ENCODE measurements around the gene DNAH6.

The DNAH6 gene

DNA sequence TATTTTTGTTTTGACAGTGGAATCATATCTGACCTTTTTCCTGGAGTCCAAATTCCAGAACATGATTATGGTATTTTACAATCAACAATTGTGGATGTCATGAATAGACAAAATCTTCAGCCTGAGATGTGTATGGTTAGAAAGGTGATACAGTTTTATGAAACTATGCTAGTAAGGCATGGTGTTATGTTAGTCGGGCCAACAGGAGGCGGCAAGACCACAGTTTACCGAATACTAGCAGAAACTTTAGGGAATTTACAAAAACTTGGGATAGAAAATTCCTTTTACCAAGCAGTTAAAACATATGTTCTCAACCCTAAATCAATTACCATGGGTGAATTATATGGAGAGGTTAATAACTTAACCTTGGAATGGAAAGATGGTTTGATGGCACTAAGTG lies 137.0 kb downstream of the DNAH6 start:
- Histone ChIP-seq H3K27ac (ENCODE audit: low read depth, low read length) (no peak overlapping the region), H3K9me3 (ENCODE audit: control insufficient read depth, insufficient read depth, low read depth, low read length) (no peaks in the 10 kb centered on the region), H3K4me1 (ENCODE audit: control insufficient read depth, insufficient read depth, low read length) (no peaks in the 10 kb centered on the region), H3K27me3 (ENCODE audit: control insufficient read depth, insufficient read depth, low read length) (no peaks in the 10 kb centered on the region), H3K4me3 (ENCODE audit: low read depth, low read length) (no peak overlapping the region), H3K36me3 (ENCODE audit: control insufficient read depth, insufficient read depth, low read length) (no peaks in the 10 kb centered on the region), H3K9ac (ENCODE audit: low read length) (no peak overlapping the region)

DNA sequence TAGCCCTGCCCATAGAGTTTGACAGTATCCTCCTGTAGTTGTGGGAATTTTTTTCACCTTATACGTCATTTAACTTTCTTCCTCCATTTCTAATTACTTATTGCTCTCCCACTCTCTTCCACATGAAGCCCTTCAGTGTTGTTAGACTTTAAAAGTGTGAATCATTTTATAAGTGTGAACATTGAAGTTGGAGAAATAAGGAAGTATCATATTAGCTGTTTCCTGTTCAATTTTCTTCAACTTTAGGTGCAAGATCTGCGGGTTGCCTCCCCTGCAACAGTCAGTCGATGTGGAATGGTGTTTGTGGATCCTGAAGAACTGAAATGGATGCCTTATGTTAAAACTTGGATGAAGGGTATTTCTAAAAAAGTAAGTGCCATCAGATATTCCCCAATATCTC lies 138.1 kb downstream of the DNAH6 start:
- H3K36me3 ChIP-seq (ENCODE audit: control insufficient read depth, insufficient read depth, low read length) = no peaks in the 10 kb centered on the region
- no peak overlapping the region for H3K27ac ChIP-seq (ENCODE audit: low read depth, low read length)
- no peaks in the 10 kb centered on the region for H3K9me3 ChIP-seq (ENCODE audit: control insufficient read depth, insufficient read depth, low read depth, low read length)
- no peak overlapping the region for H3K4me3 ChIP-seq (ENCODE audit: low read depth, low read length)
- H3K4me1 ChIP-seq (ENCODE audit: control insufficient read depth, insufficient read depth, low read length) = no peaks in the 10 kb centered on the region
- H3K9ac ChIP-seq (ENCODE audit: low read length) = no peak overlapping the region
- H3K27me3 ChIP-seq (ENCODE audit: control insufficient read depth, insufficient read depth, low read length) = no peaks in the 10 kb centered on the region

DNA sequence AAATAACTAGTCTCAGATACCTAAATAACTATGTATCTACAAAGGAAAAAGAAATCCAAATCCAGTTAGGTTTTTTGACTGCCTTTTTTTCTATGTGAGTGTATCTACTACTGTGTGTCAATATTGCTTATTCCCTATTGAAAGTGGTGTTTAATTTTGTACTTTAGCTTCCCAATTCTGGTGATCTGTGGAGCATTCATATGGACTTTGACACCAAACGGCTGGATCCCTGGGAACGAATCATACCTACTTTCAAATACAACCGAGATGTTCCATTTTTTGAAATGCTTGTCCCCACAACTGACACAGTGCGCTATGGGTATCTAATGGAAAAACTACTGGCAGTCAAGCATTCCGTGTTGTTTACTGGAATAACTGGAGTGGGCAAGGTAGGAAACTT lies 152.8 kb downstream of the DNAH6 start:
- Histone ChIP-seq H3K27ac (ENCODE audit: low read depth, low read length) (no peak overlapping the region), H3K9me3 (ENCODE audit: control insufficient read depth, insufficient read depth, low read depth, low read length) (no peaks in the 10 kb centered on the region), H3K4me3 (ENCODE audit: low read depth, low read length) (no peak overlapping the region), H3K36me3 (ENCODE audit: control insufficient read depth, insufficient read depth, low read length) (no peaks in the 10 kb centered on the region), H3K9ac (ENCODE audit: low read length) (no peak overlapping the region), H3K27me3 (ENCODE audit: control insufficient read depth, insufficient read depth, low read length) (no peaks in the 10 kb centered on the region), H3K4me1 (ENCODE audit: control insufficient read depth, insufficient read depth, low read length) (no peaks in the 10 kb centered on the region)

DNA sequence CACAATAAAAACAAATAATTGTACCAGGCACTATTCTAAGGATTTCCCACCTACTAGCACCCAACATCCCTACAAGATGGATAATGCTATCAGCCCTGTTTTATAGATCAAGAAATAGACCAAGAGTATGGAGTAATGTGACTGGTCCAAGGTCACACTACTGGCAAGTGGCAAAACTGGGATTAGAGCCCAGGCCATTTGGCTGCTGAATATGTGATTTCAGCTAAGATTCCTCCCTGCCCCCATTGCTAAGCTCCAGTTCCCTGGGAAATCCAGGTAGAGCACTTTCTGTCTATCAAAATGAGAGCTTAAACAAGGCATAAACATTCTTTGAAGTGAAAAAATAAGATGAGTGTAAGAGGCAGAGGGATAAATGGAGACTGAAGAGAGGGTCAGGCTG lies 157.8 kb downstream of the DNAH6 start:
- Histone ChIP-seq H3K4me3 (ENCODE audit: low read depth, low read length) (no peak overlapping the region), H3K4me1 (ENCODE audit: control insufficient read depth, insufficient read depth, low read length) (no peaks in the 10 kb centered on the region), H3K27me3 (ENCODE audit: control insufficient read depth, insufficient read depth, low read length) (no peaks in the 10 kb centered on the region), H3K27ac (ENCODE audit: low read depth, low read length) (no peak overlapping the region), H3K9me3 (ENCODE audit: control insufficient read depth, insufficient read depth, low read depth, low read length) (no peaks in the 10 kb centered on the region), H3K9ac (ENCODE audit: low read length) (no peak overlapping the region), H3K36me3 (ENCODE audit: control insufficient read depth, insufficient read depth, low read length) (no peaks in the 10 kb centered on the region)

DNA sequence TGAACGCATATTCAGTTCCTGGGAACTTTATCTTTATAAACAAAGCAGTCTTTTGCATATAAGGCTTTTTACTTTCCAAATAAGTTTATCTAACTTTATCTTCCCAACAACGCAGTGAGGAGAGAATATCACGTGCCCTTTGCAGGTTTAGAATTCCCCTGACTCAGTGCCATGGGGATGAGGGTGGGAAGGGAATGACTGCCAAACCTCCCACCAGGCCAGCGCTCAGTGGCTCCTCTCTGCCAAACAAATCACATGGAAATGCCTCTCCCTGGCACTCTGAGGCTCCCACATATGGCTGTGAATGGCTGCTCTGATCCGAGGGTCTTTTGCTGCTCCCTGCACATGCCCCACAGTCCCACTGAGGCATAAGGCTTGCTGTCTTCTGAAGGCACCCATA lies 158.3 kb downstream of the DNAH6 start:
- H3K4me1 ChIP-seq (ENCODE audit: control insufficient read depth, insufficient read depth, low read length) = no peaks in the 10 kb centered on the region
- no peaks in the 10 kb centered on the region for H3K9me3 ChIP-seq (ENCODE audit: control insufficient read depth, insufficient read depth, low read depth, low read length)
- no peaks in the 10 kb centered on the region for H3K27me3 ChIP-seq (ENCODE audit: control insufficient read depth, insufficient read depth, low read length)
- H3K36me3 ChIP-seq (ENCODE audit: control insufficient read depth, insufficient read depth, low read length) = no peaks in the 10 kb centered on the region
- no peak overlapping the region for H3K27ac ChIP-seq (ENCODE audit: low read depth, low read length)
- H3K4me3 ChIP-seq (ENCODE audit: low read depth, low read length) = no peak overlapping the region
- no peak overlapping the region for H3K9ac ChIP-seq (ENCODE audit: low read length)

DNA sequence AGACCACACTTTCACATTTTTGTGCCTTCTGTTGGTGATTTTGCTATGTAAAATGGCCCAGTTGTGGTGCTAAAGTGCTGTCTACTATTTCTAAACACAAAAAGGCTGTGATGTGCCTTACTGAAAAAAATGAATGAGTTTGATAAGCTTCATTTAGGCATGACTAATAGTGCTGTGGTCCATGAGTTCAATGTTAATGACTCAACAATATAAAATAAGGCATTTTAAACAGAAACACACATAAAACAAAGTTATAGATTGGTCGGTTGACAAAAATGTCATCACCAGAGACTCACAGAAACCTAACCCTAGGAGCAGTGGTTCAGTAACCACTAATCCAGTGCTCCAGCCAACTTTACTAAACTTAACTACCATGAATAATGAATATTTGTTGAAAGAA lies 160.0 kb downstream of the DNAH6 start:
- no peak overlapping the region for H3K4me3 ChIP-seq (ENCODE audit: low read depth, low read length)
- no peaks in the 10 kb centered on the region for H3K9me3 ChIP-seq (ENCODE audit: control insufficient read depth, insufficient read depth, low read depth, low read length)
- no peak overlapping the region for H3K27ac ChIP-seq (ENCODE audit: low read depth, low read length)
- no peak overlapping the region for H3K9ac ChIP-seq (ENCODE audit: low read length)
- no peaks in the 10 kb centered on the region for H3K4me1 ChIP-seq (ENCODE audit: control insufficient read depth, insufficient read depth, low read length)
- H3K27me3 ChIP-seq (ENCODE audit: control insufficient read depth, insufficient read depth, low read length) = no peaks in the 10 kb centered on the region
- H3K36me3 ChIP-seq (ENCODE audit: control insufficient read depth, insufficient read depth, low read length) = no peaks in the 10 kb centered on the region

DNA sequence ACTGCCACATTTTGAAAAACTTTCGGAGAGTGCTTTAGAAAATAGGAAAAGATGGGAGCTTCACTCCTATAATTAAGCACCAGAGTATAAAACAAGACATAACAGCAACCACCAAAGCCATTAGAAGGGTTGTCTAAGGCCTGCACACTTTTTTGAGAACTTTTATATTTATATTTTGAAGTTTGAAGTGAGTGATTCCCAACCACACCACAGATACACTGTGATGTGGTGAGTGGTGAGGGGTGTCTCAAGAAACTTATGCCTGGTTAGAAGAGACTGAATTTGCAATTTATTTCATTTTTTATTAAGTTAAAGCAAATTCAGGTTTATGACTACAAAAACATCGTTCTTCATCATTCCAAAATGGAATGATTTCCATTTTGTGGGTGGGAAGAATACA lies 161.9 kb downstream of the DNAH6 start:
- H3K27me3 ChIP-seq (ENCODE audit: control insufficient read depth, insufficient read depth, low read length) = no peaks in the 10 kb centered on the region
- H3K4me3 ChIP-seq (ENCODE audit: low read depth, low read length) = no peak overlapping the region
- H3K36me3 ChIP-seq (ENCODE audit: control insufficient read depth, insufficient read depth, low read length) = no peaks in the 10 kb centered on the region

DNA sequence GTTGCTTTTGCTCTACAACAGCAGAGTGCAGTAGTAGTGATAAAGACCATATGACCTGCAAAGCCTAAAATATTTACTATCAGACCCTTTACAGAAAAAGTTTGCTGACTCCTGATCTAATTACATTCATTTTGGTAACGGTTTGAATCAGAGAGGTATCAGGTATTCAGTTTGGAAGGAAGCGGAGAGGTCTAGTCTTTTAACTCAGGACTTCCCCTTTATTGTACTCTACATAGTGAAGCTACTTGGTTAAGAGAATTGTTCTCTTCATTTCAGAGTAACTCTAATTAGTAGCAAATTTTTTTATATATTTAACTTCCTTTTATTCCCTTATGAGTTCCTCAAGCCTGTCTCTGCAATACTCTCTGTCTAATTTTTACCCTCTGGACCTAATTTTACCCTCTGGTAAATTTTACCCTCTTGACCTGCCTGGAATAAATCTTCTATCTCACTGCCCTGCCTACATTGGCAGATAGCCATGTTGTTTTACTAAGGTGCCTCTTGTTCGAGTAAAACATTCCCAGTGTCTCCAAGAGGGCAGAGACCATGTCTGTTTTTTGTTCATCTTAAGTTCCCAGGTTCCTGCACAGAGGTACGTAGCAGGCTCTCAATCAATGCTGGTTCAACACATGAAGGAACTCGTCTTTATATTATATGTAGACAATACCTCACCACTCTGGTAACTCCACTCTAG lies 170.6 kb downstream of the DNAH6 start:
- Histone ChIP-seq H3K4me1 (ENCODE audit: control insufficient read depth, insufficient read depth, low read length) (no peaks in the 10 kb centered on the region), H3K9ac (ENCODE audit: low read length) (no peak overlapping the region), H3K27me3 (ENCODE audit: control insufficient read depth, insufficient read depth, low read length) (no peaks in the 10 kb centered on the region), H3K4me3 (ENCODE audit: low read depth, low read length) (no peak overlapping the region), H3K27ac (ENCODE audit: low read depth, low read length) (no peak overlapping the region), H3K36me3 (ENCODE audit: control insufficient read depth, insufficient read depth, low read length) (no peaks in the 10 kb centered on the region), H3K9me3 (ENCODE audit: control insufficient read depth, insufficient read depth, low read depth, low read length) (no peaks in the 10 kb centered on the region)

More for the DNA sequence above, 161.9 kb downstream of the DNAH6 start:
- no peak overlapping the region for H3K27ac ChIP-seq (ENCODE audit: low read depth, low read length)
- no peaks in the 10 kb centered on the region for H3K9me3 ChIP-seq (ENCODE audit: control insufficient read depth, insufficient read depth, low read depth, low read length)
- H3K9ac ChIP-seq (ENCODE audit: low read length) = no peak overlapping the region
- H3K4me1 ChIP-seq (ENCODE audit: control insufficient read depth, insufficient read depth, low read length) = no peaks in the 10 kb centered on the region

DNA sequence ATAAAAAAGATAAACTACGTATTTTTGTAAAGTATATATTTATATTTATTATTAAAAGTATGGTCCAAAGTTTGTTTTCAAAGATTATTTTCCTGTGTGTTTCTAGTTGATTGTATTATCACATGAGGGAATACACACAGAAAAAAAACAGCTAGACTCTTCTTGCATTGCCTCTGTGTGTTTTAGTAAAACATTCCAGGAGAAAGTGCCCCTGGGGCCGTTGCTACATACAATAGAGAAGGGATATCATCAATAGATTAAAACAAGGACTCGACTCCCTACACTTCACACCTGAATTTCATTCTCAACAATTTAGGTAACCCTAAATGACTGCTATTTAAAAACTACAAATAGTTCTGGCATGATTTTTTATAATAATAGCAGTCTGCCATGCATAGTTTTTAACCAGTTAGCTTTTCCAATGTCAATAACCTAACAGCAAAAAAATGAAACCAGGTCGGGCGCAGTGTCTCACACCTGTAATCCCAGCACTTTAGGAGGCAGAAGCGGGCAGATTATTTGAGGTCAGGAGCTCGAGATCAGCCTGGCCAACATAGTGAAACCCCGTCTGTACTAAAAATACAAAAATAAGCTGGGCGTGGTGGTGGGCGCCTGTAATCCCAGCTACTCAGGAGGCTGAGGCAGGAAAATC lies 171.3 kb downstream of the DNAH6 start:
- no peaks in the 10 kb centered on the region for H3K27me3 ChIP-seq (ENCODE audit: control insufficient read depth, insufficient read depth, low read length)
- H3K4me1 ChIP-seq (ENCODE audit: control insufficient read depth, insufficient read depth, low read length) = no peaks in the 10 kb centered on the region
- no peak overlapping the region for H3K4me3 ChIP-seq (ENCODE audit: low read depth, low read length)
- no peaks in the 10 kb centered on the region for H3K9me3 ChIP-seq (ENCODE audit: control insufficient read depth, insufficient read depth, low read depth, low read length)
- no peak overlapping the region for H3K9ac ChIP-seq (ENCODE audit: low read length)
- no peaks in the 10 kb centered on the region for H3K36me3 ChIP-seq (ENCODE audit: control insufficient read depth, insufficient read depth, low read length)
- H3K27ac ChIP-seq (ENCODE audit: low read depth, low read length) = no peak overlapping the region

DNA sequence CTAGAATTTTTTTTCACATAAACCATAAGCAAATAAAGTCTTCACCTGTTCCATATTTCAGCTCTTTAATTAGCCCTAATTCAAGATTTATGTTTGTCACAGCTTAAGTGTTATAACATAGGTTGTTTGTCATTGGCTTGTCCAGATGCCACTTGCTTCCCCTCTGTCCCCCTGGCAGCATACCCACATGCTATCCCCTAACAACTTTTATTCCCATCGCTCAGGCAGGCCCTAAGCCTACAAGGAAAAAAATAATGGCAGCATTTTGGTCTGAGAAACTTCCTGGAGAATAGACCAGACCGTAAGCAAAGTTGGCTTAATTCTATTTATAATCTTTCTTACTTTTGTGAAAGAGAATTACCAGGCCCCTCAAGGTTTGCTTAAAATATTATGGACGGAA lies 173.9 kb downstream of the DNAH6 start:
- Histone ChIP-seq H3K27me3 (ENCODE audit: control insufficient read depth, insufficient read depth, low read length) (no peaks in the 10 kb centered on the region), H3K4me3 (ENCODE audit: low read depth, low read length) (no peak overlapping the region), H3K4me1 (ENCODE audit: control insufficient read depth, insufficient read depth, low read length) (no peaks in the 10 kb centered on the region), H3K9me3 (ENCODE audit: control insufficient read depth, insufficient read depth, low read depth, low read length) (no peaks in the 10 kb centered on the region), H3K27ac (ENCODE audit: low read depth, low read length) (no peak overlapping the region), H3K36me3 (ENCODE audit: control insufficient read depth, insufficient read depth, low read length) (no peaks in the 10 kb centered on the region), H3K9ac (ENCODE audit: low read length) (no peak overlapping the region)

DNA sequence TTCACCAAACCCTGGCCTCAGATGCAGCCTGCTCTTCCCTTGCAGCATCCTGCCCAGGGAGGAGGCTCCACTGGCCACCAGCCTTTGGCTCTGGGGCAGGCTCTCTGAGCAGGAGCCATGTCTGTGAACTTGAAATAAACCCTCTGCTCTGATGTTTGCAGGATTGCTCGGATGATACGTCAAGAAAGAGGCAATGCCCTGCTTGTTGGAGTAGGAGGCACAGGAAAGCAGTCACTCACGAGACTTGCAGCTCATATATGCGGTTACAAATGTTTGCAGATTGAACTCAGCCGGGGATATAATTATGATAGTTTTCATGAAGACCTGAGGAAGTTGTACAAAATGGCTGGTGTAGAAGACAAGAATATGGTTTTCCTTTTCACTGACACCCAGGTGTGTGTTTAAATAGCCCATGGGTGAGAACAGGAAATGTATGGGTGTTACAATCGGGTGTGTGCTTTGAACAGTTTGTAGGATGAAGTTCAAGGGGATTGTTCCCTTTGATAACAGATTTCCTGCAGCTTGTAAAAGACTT lies 177.9 kb downstream of the DNAH6 start:
- H3K36me3 ChIP-seq (ENCODE audit: control insufficient read depth, insufficient read depth, low read length) = no peaks in the 10 kb centered on the region
- no peak overlapping the region for H3K9ac ChIP-seq (ENCODE audit: low read length)
- no peak overlapping the region for H3K4me3 ChIP-seq (ENCODE audit: low read depth, low read length)
- H3K27ac ChIP-seq (ENCODE audit: low read depth, low read length) = no peak overlapping the region
- H3K27me3 ChIP-seq (ENCODE audit: control insufficient read depth, insufficient read depth, low read length) = no peaks in the 10 kb centered on the region
- H3K4me1 ChIP-seq (ENCODE audit: control insufficient read depth, insufficient read depth, low read length) = no peaks in the 10 kb centered on the region
- H3K9me3 ChIP-seq (ENCODE audit: control insufficient read depth, insufficient read depth, low read depth, low read length) = no peaks in the 10 kb centered on the region
